ENCODE results near the gene TENT5C. TPM values are rescaled to one million over a fixed set of nuclear protein-coding genes. Genes with fewer than 3 reads are reported as not detected.

TENT5C gene
- total RNA-seq, 2 donors from 2014 or later: 5.4 to 6.9 TPM

DNA sequence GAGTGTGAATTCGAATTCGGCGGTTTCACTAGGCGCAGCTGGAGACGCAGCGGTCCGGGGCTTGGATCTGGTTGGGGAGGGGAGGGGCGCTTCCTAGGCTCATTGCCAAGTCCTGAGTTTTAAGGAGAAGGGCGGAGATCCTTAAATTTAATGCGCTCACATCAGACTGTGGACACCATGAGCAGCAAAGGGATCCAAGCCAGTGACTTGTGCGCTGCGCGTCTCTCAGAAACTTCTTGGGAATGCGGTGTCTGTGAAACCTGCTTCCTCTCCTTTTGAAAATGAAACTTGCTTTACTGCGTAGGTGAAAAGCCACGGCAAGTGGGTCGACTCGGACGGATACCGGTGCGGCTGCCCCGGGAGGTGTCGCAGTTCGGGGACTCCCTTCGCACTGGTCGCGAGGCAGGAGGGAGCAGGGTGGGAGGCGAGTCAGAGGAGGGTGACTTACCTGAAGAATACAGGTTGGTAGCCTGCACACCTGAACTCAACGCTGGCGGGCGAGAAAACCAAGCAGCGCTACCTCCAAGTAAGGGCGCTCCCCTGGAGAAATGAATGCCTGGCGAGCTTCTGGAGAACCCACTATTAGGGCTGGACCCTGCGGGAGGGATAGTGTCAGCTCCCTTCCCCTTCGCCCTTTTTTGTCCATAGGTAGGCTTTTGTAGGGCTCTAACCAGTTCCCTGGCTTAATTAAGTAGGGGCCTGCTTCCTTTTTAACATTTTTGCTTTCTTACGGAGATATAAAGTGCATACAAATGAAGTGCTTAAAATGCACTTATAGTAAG is 992 bp downstream of the TENT5C start:
- peak overlapping the region; percentile 83 for H3K4me3 ChIP-seq
- H3K27me3 ChIP-seq (replicated peaks; ENCODE audit: insufficient read depth): no peaks in the 10 kb centered on the region
- DNase-seq (ENCODE audit: low spot score) (no peak), ATAC-seq (ENCODE audit: insufficient number of reproducible peaks, low FRiP score, low read depth) (no peak)
- TF ChIP-seq, protein P1, sequence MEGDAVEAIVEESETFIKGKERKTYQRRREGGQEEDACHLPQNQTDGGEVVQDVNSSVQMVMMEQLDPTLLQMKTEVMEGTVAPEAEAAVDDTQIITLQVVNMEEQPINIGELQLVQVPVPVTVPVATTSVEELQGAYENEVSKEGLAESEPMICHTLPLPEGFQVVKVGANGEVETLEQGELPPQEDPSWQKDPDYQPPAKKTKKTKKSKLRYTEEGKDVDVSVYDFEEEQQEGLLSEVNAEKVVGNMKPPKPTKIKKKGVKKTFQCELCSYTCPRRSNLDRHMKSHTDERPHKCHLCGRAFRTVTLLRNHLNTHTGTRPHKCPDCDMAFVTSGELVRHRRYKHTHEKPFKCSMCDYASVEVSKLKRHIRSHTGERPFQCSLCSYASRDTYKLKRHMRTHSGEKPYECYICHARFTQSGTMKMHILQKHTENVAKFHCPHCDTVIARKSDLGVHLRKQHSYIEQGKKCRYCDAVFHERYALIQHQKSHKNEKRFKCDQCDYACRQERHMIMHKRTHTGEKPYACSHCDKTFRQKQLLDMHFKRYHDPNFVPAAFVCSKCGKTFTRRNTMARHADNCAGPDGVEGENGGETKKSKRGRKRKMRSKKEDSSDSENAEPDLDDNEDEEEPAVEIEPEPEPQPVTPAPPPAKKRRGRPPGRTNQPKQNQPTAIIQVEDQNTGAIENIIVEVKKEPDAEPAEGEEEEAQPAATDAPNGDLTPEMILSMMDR (IDR thresholded peaks at IDR 0.05): no peak
- no peaks in the 10 kb centered on the region for H3K36me3 ChIP-seq
- H3K4me1 ChIP-seq (ENCODE audit: control insufficient read depth in 1 of 2, low read depth in 2 of 2): peaks cover 22 to 34% of the 10 kb centered on the region in 2 donors
- H3K9me3 ChIP-seq: no peaks in the 10 kb centered on the region
- peak overlapping the region; percentile 64 to 71 for H3K27ac ChIP-seq

DNA sequence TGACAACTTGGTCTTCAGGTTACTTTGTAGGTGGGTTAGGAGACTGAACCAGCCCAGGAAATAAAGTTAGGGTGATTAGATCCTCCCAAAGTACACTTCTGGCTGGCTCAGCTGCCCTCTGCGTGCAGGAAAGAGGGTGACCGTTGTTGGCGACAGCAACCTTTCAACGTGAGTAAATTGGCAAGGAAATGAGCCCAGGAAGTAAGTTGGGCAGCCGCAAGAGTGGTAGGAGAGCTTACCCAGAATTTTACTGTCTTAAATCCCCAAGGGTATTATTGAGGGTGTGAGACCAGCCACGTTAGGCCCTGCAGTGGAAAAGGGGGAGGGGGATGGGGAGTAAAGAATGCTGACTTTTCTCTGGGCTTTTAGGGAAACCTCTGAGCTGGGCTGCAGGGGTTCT is 1.6 kb downstream of the TENT5C start:
- Histone ChIP-seq H3K36me3 (no peaks in the 10 kb centered on the region), H3K4me1 (ENCODE audit: control insufficient read depth in 1 of 2, low read depth in 2 of 2) (peaks cover 22 to 39% of the 10 kb centered on the region in 2 donors), H3K27me3 (replicated peaks; ENCODE audit: insufficient read depth) (no peaks in the 10 kb centered on the region), H3K4me3 (peak overlapping the region; percentile 83), H3K27ac (peak overlapping the region in 1 of 2 donors; percentile 64), H3K9me3 (no peaks in the 10 kb centered on the region)
- DNase-seq (ENCODE audit: low spot score) (no peak), ATAC-seq (ENCODE audit: insufficient number of reproducible peaks, low FRiP score, low read depth) (no peak)
- TF ChIP-seq, protein P1 (IDR thresholded peaks at IDR 0.05): no peak

DNA sequence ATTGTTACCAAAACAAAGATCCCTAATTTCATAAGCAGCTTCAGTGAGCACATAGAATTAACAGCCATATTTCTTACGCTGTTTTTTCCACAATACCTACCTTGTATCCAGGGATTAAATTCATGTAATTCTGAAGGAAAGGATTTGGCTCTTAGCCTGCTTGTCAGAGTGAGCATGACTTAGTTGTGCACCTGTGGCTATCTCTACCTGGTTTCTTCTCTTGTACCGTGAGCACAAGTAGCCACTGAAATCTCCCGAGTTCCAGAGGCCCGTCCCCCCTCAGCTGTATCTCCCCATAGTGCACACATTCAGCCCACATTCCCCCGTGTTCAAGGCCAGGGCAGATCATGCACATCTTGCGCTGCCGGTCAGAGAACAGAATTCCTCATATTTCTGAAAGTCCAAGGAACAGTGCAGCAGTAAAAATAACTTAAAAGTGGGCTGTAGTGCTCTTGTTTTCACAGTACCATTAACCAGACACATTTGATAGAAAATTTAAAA is 2.3 kb downstream of the TENT5C start:
- H3K27ac ChIP-seq: no peak overlapping the region
- DNase-seq (ENCODE audit: low spot score): no peak

GRCh38 chr1:117608758-117609157 is 2.9 kb downstream of the TENT5C start:
- Histone ChIP-seq H3K9me3 (no peaks in the 10 kb centered on the region), H3K36me3 (no peaks in the 10 kb centered on the region), H3K27me3 (replicated peaks; ENCODE audit: insufficient read depth) (no peaks in the 10 kb centered on the region), H3K4me3 (peak overlapping the region; percentile 11), H3K4me1 (ENCODE audit: control insufficient read depth in 1 of 2, low read depth in 2 of 2) (peaks cover 27 to 52% of the 10 kb centered on the region in 2 donors), H3K27ac (no peak overlapping the region)
- TF ChIP-seq, protein P1 (IDR thresholded peaks at IDR 0.05): no peak
- no peak for DNase-seq (ENCODE audit: low spot score)
- no peak for ATAC-seq (ENCODE audit: insufficient number of reproducible peaks, low FRiP score, low read depth)

More for the DNA sequence above, 2.3 kb downstream of the TENT5C start:
- Histone ChIP-seq H3K9me3 (no peaks in the 10 kb centered on the region), H3K4me1 (ENCODE audit: control insufficient read depth in 1 of 2, low read depth in 2 of 2) (peaks cover 27 to 46% of the 10 kb centered on the region in 2 donors), H3K4me3 (peak overlapping the region; percentile 11), H3K27me3 (replicated peaks; ENCODE audit: insufficient read depth) (no peaks in the 10 kb centered on the region), H3K36me3 (no peaks in the 10 kb centered on the region)
- ATAC-seq (ENCODE audit: insufficient number of reproducible peaks, low FRiP score, low read depth): no peak
- TF ChIP-seq, protein P1 (IDR thresholded peaks at IDR 0.05): no peak

- no peaks in the 10 kb centered on the region for H3K36me3 ChIP-seq
- H3K9me3 ChIP-seq: no peaks in the 10 kb centered on the region
- no peaks in the 10 kb centered on the region for H3K27me3 ChIP-seq (replicated peaks; ENCODE audit: insufficient read depth)
- H3K27ac ChIP-seq: peak overlapping the region in 1 of 2 donors; percentile 30
- no peak for DNase-seq (ENCODE audit: low spot score)
- H3K4me1 ChIP-seq (ENCODE audit: control insufficient read depth in 1 of 2, low read depth in 2 of 2): peaks cover 30 to 59% of the 10 kb centered on the region in 2 donors
- peak overlapping the region; percentile 52 for H3K4me3 ChIP-seq
- ATAC-seq (ENCODE audit: insufficient number of reproducible peaks, low FRiP score, low read depth): no peak
- TF ChIP-seq, protein P1 (IDR thresholded peaks at IDR 0.05): no peak
These were observed 3.6 kb downstream of the TENT5C start for GRCh38 chr1:117609471-117609911.

Data from thoracic aorta (tissue), 2 donors.